LHCN-M2 (cell line): ENCODE measurements around the gene RAB11FIP3. TPM values are rescaled to one million over a fixed set of nuclear protein-coding genes. Genes with fewer than 3 reads are reported as not detected.

Source experiments
- DNase-seq: peaks from one replicate; pipeline ENCODE4 v3.0.0-alpha.2; 2012; ENCODE audit warnings: low read depth
- total RNA-seq: library from RNA; depleted of rRNA; stranded (reverse); fragments of >200 nt; gene quantifications from 2 replicates; pipeline ENCODE4 v1.2.3, GENCODE V29; 2014; rRNA removed

RAB11FIP3 gene
- total RNA-seq, 1 experiment from 2014 or later = 61.6 TPM

DNA sequence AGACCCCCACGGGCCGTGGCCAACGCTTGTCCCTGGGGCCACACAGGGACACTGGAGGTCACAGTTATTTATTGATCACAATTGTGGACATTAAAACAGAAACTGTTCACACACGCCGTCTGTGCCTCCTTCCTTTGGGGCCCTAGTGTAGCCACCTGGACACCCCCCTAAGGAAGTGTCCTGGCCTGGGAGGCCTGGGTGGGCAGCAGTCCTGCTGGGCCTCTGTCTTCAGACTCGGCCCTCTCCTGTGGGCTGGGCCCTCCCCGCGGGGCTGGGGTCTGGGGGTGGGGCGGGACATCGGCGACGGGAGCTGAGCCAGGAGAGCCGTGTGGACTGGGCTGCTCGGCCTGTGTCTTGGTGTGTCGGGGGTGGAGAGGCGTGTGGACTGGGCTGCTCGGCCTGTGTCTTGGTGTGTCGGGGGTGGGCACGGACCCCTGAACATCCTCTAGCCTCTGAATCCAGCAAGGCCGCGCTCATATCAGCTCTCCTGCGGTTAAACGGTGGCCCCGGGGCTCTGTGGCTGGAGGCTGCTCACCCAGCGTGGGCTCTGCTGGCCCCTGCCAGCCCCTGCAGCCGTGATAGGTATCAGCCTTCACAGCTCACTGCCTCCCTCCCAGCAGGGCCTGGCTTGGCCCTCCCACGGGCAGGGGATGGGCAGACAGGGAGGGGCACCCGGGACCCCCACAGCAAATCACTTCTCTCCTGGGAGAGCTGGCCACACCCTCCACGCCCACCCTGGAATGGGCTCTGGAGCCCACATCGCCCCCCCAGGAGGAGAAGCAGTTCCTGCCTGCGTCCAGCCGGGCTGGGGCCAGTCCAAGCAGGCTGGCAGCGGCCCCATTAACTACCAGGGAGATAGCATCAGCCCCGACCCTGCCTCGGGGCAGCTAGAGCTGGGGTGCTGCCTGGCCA, 140.2 kb downstream of the RAB11FIP3 start:
- DNase-seq = no peak

GRCh38 chr16:566475-567372, 141.3 kb downstream of the RAB11FIP3 start, which contains the start of gene NHLRC4:
Gene NHLRC4, plus strand, starts transcription at chr16:567005. Its CDS starts 1,043 bp downstream, at chr16:568048.
- no peak for DNase-seq

DNA sequence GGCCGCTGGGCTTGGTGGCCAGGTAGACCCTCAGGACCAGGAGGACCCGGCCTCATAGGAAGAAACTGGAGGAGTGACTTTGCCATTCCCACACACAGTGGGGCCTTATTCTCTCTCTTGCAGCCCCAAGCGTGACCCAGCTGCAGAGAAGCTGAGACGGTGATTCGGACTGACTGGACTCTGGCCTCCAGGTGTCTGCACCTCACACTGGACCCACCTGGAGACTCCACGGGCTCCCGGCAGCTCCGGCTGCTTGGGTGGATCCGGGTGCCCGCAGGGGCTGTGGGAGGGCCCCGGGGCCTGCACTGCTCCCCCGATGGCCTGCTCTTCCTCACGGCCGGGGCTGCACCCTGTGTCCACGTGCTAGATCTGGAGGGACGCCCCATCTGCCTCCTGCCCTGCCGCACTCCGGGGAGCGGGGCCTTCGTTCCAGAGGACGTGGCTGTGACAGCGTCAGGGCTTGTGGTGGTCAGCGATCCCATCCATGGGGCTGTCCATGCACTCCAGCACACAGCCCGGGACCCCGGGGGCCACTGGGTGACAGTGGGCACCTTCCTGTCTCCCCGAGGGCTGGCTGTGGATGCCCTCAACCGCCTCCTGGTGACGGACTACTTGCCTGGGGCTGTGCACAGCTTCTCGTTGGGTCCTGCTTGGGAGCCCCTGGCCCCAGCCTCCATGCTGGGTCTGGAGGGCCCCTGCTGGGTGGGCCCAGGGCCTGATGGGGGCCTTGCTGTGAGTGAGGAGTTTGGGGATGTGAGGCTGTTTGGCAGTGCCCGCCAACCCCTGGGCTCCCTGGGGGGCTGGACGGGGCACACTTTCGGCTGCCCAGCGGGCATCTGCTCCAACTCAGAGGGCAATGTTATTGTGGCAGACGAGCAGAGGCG, 142.2 kb downstream of the RAB11FIP3 start:
- DNase-seq = no peak

GRCh38 chr16:568401-569258, 143.2 kb downstream of the RAB11FIP3 start:
- DNase-seq = no peak

DNA sequence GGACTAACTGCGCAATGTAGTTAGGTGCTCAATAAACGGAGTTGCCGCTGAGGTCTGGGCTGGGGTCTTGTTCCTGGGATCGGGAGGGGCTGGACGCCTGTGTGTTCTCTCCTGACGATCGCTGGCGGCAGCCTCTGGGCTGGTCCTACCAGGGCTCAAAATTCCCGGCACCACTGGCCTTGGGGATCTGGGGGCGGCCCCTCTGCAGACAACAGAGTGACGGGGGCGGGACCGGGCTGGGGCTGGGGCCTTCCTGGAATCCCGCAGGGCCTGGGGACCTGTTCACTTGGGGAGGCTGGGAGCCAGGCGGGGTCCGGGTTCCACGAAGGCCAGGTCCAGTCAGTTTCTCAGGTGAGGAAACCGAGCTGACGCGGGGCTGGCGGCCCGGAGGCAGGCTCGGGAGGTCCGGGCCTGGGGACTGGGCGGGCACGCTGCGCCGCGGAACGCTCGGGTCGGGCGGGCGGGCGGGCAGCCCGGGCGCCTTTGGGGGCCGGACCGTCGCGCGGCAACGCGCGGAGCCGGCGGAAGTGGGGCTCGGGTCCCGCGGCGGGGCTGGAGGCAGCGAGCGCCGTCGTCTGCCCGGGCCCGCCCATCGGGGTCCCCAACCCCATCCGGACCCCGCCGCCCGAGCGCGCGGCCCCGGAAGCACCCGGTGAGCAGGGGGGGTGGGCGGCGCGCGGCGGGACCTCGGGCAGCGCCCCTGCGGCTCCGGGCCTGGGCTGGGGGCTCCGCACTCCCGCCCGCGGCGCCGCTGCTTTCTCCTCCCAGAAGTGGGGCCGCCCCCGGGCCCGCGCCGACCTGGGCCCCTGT, 144.2 kb downstream of the RAB11FIP3 start, which contains the start of gene PIGQ:
PIGQ (plus strand) TSS at position 524 of the 810 bp plus-strand sequence. CDS start 4,107 bp downstream, outside the sequence.
- DNase-seq = peak; percentile 57

Other genes with a start within 250 kb of the RAB11FIP3 start
- not detected in 2 replicates for gene HBA1, start 249.0 kb upstream of the RAB11FIP3 start, total RNA-seq
- 1.5 TPM in 1 of 2 replicates, not detected in the other for gene HBQ1, start 245.2 kb upstream of the RAB11FIP3 start, total RNA-seq
- 51.2 and 56.2 TPM in 2 replicates for gene LUC7L, start 196.2 kb upstream of the RAB11FIP3 start, total RNA-seq
- gene FAM234A, start 190.8 kb upstream of the RAB11FIP3 start, total RNA-seq = 107 and 132 TPM in 2 replicates
- 0.96 and 1.1 TPM in 2 replicates for gene RGS11, start 149.7 kb upstream of the RAB11FIP3 start, total RNA-seq
- not detected in 2 replicates for gene ARHGDIG, start 145.1 kb upstream of the RAB11FIP3 start, total RNA-seq
- 0.29 and 1.2 TPM in 2 replicates for gene PDIA2, start 142.5 kb upstream of the RAB11FIP3 start, total RNA-seq
- 21.6 and 22.8 TPM in 2 replicates for gene AXIN1, start 72.9 kb upstream of the RAB11FIP3 start, total RNA-seq
- gene MRPL28, start 55.1 kb upstream of the RAB11FIP3 start, total RNA-seq = 135 and 156 TPM in 2 replicates
- gene PGAP6, start 43.7 kb upstream of the RAB11FIP3 start, total RNA-seq = 72.4 and 90.2 TPM in 2 replicates
- gene NME4, start 28.4 kb upstream of the RAB11FIP3 start, total RNA-seq = 142 and 186 TPM in 2 replicates
- 18.8 and 22.6 TPM in 2 replicates for gene DECR2, start 23.8 kb upstream of the RAB11FIP3 start, total RNA-seq
- 66.5 and 71.1 TPM in 2 replicates for gene CAPN15, start 102.1 kb downstream of the RAB11FIP3 start, total RNA-seq
- gene PRR35, start 134.7 kb downstream of the RAB11FIP3 start, total RNA-seq = 0.06 TPM in 1 of 2 replicates, not detected in the other
- gene NHLRC4, start 141.4 kb downstream of the RAB11FIP3 start, total RNA-seq = 0.11 TPM in 1 of 2 replicates, not detected in the other
- gene PIGQ, start 144.3 kb downstream of the RAB11FIP3 start, total RNA-seq = 46.7 and 51.4 TPM in 2 replicates
- gene RAB40C, start 164.4 kb downstream of the RAB11FIP3 start, total RNA-seq = 11.9 and 13.3 TPM in 2 replicates
- gene WFIKKN1, start 205.3 kb downstream of the RAB11FIP3 start, total RNA-seq = 0.06 TPM in 1 of 2 replicates, not detected in the other
- 132 and 145 TPM in 2 replicates for gene METTL26, start 210.7 kb downstream of the RAB11FIP3 start, total RNA-seq
- 19.7 and 20.2 TPM in 2 replicates for gene MCRIP2, start 216.2 kb downstream of the RAB11FIP3 start, total RNA-seq
- gene WDR90, start 223.7 kb downstream of the RAB11FIP3 start, total RNA-seq = 23.4 and 29.1 TPM in 2 replicates
- gene RHOT2, start 242.5 kb downstream of the RAB11FIP3 start, total RNA-seq = 79.4 and 87.4 TPM in 2 replicates